ENCODE measurements around the gene LRCOL1.

Gene LRCOL1

DNA sequence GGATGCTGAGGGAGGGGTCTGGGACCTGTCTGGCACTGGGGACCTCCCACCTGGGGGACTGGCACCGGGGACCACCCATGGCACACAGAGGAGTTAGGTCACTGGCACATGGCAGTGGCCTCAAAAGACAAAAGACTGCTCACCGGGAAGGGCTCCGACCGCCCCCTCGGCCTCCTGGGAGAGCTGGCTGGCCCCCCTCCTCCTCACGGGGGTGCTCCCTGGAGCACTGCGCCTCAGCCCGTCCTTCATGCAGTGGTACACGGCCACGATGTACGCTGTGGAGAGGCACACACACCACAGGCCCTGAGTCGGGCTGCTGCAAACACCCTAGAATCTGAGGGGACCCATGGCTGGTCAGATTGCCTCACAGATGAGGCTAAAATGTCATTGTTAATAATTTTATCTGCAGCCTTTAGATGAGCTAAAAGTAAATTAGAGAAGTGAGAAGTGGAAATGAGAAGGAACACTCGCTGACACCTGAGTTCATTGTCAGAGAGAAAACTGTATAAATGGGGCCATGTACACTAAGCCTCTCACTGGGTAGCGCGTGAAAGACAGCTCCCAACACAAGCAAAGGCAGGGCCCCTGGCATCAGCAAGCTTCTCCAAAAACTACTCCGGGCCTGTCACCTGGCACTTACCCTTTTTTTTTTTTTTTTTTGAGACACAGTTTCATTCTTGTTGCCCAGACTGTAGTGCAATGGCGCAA, 22.3 kb upstream of the LRCOL1 start:
- no peak for DNase-seq
- no peak for ATAC-seq (ENCODE audit: insufficient read depth, low read depth)
- Histone ChIP-seq H3K36me3 (ENCODE audit: insufficient read depth, low read length) (peaks cover 94% of the 10 kb centered on the region), H3K79me2 (ENCODE audit: insufficient read depth, low read length) (no peaks in the 10 kb centered on the region), H4K20me1 (ENCODE audit: insufficient read depth, low read length) (peaks cover 29% of the 10 kb centered on the region), H3K4me2 (ENCODE audit: insufficient read depth, low read length) (no peak overlapping the region), H3K4me3 (ENCODE audit: low read depth in 1 of 2, low read length in 2 of 2) (no peak overlapping the region), H3K27ac (ENCODE audit: low read length) (no peak overlapping the region), H3K27me3 (ENCODE audit: insufficient read depth, low read length, poor library complexity) (no peaks in the 10 kb centered on the region), H3K9me3 (ENCODE audit: insufficient read depth, low read length, severe bottlenecking) (no peaks in the 10 kb centered on the region), H3K9ac (ENCODE audit: low read depth, low read length) (no peak overlapping the region), H2AFZ (ENCODE audit: low read depth, low read length) (no peak overlapping the region), H3K4me1 (ENCODE audit: insufficient read depth, low read length) (no peaks in the 10 kb centered on the region)
- TF ChIP-seq, protein P1, sequence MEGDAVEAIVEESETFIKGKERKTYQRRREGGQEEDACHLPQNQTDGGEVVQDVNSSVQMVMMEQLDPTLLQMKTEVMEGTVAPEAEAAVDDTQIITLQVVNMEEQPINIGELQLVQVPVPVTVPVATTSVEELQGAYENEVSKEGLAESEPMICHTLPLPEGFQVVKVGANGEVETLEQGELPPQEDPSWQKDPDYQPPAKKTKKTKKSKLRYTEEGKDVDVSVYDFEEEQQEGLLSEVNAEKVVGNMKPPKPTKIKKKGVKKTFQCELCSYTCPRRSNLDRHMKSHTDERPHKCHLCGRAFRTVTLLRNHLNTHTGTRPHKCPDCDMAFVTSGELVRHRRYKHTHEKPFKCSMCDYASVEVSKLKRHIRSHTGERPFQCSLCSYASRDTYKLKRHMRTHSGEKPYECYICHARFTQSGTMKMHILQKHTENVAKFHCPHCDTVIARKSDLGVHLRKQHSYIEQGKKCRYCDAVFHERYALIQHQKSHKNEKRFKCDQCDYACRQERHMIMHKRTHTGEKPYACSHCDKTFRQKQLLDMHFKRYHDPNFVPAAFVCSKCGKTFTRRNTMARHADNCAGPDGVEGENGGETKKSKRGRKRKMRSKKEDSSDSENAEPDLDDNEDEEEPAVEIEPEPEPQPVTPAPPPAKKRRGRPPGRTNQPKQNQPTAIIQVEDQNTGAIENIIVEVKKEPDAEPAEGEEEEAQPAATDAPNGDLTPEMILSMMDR (IDR thresholded peaks at IDR 0.05; ENCODE audit: borderline replicate concordance, extremely low read depth, low read length, poor library complexity, severe bottlenecking): no peak
- no peak for TF ChIP-seq EZH2 (IDR thresholded peaks at IDR 0.05; ENCODE audit: borderline replicate concordance, low read depth, low read length, severe bottlenecking)

DNA sequence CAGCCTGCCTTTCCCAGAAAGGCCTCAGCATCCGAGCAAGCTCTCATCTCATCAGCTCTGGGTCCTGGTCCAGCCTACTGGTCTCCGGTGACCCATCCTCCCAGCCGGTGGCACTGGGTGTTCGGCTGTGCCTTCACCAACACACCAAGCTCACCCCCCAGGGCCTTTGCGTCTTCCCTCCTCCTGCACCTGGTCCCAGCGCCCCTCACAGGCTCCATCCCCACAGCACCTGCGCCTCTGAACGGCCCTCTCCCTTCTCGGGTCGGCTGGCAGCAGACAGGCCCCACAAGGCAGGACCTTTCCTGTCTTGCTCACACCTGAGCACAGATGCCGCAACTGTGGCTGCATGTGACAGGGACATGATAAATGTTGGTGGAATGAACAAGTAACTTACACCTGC, 21.3 kb upstream of the LRCOL1 start:
- Histone ChIP-seq H4K20me1 (ENCODE audit: insufficient read depth, low read length) (peaks cover 20% of the 10 kb centered on the region), H3K4me1 (ENCODE audit: insufficient read depth, low read length) (no peaks in the 10 kb centered on the region), H2AFZ (ENCODE audit: low read depth, low read length) (no peak overlapping the region), H3K79me2 (ENCODE audit: insufficient read depth, low read length) (no peaks in the 10 kb centered on the region), H3K4me2 (ENCODE audit: insufficient read depth, low read length) (no peak overlapping the region), H3K9ac (ENCODE audit: low read depth, low read length) (no peak overlapping the region), H3K9me3 (ENCODE audit: insufficient read depth, low read length, severe bottlenecking) (no peaks in the 10 kb centered on the region), H3K27me3 (ENCODE audit: insufficient read depth, low read length, poor library complexity) (no peaks in the 10 kb centered on the region), H3K4me3 (ENCODE audit: low read depth in 1 of 2, low read length in 2 of 2) (no peak overlapping the region), H3K27ac (ENCODE audit: low read length) (no peak overlapping the region), H3K36me3 (ENCODE audit: insufficient read depth, low read length) (peaks cover 94% of the 10 kb centered on the region)
- TF ChIP-seq EZH2 (IDR thresholded peaks at IDR 0.05; ENCODE audit: borderline replicate concordance, low read depth, low read length, severe bottlenecking): no peak
- TF ChIP-seq, protein P1 (IDR thresholded peaks at IDR 0.05; ENCODE audit: borderline replicate concordance, extremely low read depth, low read length, poor library complexity, severe bottlenecking): no peak
- ATAC-seq (ENCODE audit: insufficient read depth, low read depth): no peak
- no peak for DNase-seq

DNA sequence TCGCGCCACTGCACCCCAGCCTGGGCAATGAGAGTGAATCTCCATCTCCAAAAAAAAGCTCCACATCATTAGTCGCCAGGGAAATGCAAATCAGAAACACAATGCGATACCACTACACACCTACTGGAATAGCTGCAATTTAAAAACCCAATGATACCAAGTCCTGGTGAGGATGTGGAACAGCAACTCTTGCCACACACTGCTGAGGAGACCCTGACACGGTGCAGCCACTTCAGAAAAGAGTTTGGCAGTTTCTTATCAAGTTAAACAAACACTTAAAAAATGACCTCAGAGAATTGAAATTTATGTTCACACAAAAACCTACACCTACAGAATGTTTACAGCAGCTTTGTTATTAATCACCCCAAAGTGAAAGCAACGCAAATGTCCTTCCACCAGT, 20.3 kb upstream of the LRCOL1 start:
- Histone ChIP-seq H3K36me3 (ENCODE audit: insufficient read depth, low read length) (peaks cover 94% of the 10 kb centered on the region), H3K79me2 (ENCODE audit: insufficient read depth, low read length) (no peaks in the 10 kb centered on the region), H3K4me2 (ENCODE audit: insufficient read depth, low read length) (no peak overlapping the region), H3K4me3 (ENCODE audit: low read depth in 1 of 2, low read length in 2 of 2) (no peak overlapping the region), H3K27ac (ENCODE audit: low read length) (no peak overlapping the region), H3K9me3 (ENCODE audit: insufficient read depth, low read length, severe bottlenecking) (no peaks in the 10 kb centered on the region), H3K9ac (ENCODE audit: low read depth, low read length) (no peak overlapping the region), H3K27me3 (ENCODE audit: insufficient read depth, low read length, poor library complexity) (no peaks in the 10 kb centered on the region), H3K4me1 (ENCODE audit: insufficient read depth, low read length) (no peaks in the 10 kb centered on the region), H4K20me1 (ENCODE audit: insufficient read depth, low read length) (peaks cover 21% of the 10 kb centered on the region), H2AFZ (ENCODE audit: low read depth, low read length) (no peak overlapping the region)
- no peak for DNase-seq
- no peak for ATAC-seq (ENCODE audit: insufficient read depth, low read depth)
- TF ChIP-seq, protein P1 (IDR thresholded peaks at IDR 0.05; ENCODE audit: borderline replicate concordance, extremely low read depth, low read length, poor library complexity, severe bottlenecking): no peak
- no peak for TF ChIP-seq EZH2 (IDR thresholded peaks at IDR 0.05; ENCODE audit: borderline replicate concordance, low read depth, low read length, severe bottlenecking)

Data from DND-41 (cell line).